Fibroblast of lung (primary cell): ENCODE results near the gene IPO5. TPM values are rescaled to one million over a fixed set of nuclear protein-coding genes. Genes with fewer than 3 reads are reported as not detected.

ENCODE experiments used
- DNase-seq, 2 donors: peaks; one replicate each; pipeline versions ENCODE4 v3.0.0 to v3.0.0-alpha.2; 2010; ENCODE audit warnings: low read depth in 2 of 2
- H2AFZ ChIP-seq: 2 replicates; pipeline ENCODE4 v1.5.1; 2012; ENCODE audit warnings: low read length, control low read depth, inconsistent platforms
- H3K27ac ChIP-seq: 2 replicates; pipeline ENCODE4 v1.5.1; 2011; ENCODE audit warnings: low read length, control low read depth; ENCODE audit not compliant: insufficient read depth
- H3K27me3 ChIP-seq: 2 replicates; pipeline ENCODE4 v1.5.1; 2011; ENCODE audit warnings: mild to moderate bottlenecking, low read length; ENCODE audit not compliant: control insufficient read depth, insufficient read depth
- H3K36me3 ChIP-seq: 2 replicates; pipeline ENCODE4 v1.5.1; 2011; ENCODE audit warnings: low read length; ENCODE audit not compliant: control insufficient read depth, insufficient read depth
- H3K4me1 ChIP-seq: 2 replicates; pipeline ENCODE4 v1.5.1; 2011; ENCODE audit warnings: low read length; ENCODE audit not compliant: control insufficient read depth, insufficient read depth; ENCODE audit errors: extremely low read depth
- H3K4me2 ChIP-seq: 2 replicates; pipeline ENCODE4 v1.5.1; 2011; ENCODE audit warnings: low read length, control low read depth; ENCODE audit not compliant: insufficient read depth; ENCODE audit errors: extremely low read depth
- H3K4me3 ChIP-seq, 4 experiments: fragments of 200-600 bp in 1 of 4; sonication (generic) in 1 of 4; replicated peaks in 1 of 4; 2 replicates each; pipeline ENCODE4 v1.5.1; 2011 to 2016; ENCODE audit warnings: low read length in 4 of 4, low read depth in 3 of 4, mild to moderate bottlenecking in 3 of 4, control low read depth in 2 of 4, inconsistent platforms in 1 of 4, mixed read lengths in 1 of 4; ENCODE audit not compliant: insufficient read depth in 1 of 4; ENCODE audit errors: control extremely low read depth in 1 of 4
- H3K79me2 ChIP-seq: 2 replicates; pipeline ENCODE4 v1.5.1; 2012; ENCODE audit warnings: mild to moderate bottlenecking, low read length, inconsistent platforms; ENCODE audit not compliant: control insufficient read depth, insufficient read depth
- H3K9ac ChIP-seq: 2 replicates; pipeline ENCODE4 v1.5.1; 2011; ENCODE audit warnings: mild to moderate bottlenecking, low read length, control low read depth; ENCODE audit not compliant: insufficient read depth
- H3K9me3 ChIP-seq: 2 replicates; pipeline ENCODE4 v1.5.1; 2012; ENCODE audit warnings: low read depth, low read length; ENCODE audit not compliant: control insufficient read depth, insufficient read depth
- H4K20me1 ChIP-seq: 2 replicates; pipeline ENCODE4 v1.5.1; 2011; ENCODE audit warnings: low read length; ENCODE audit not compliant: control insufficient read depth, insufficient read depth; ENCODE audit errors: extremely low read depth
- EZH2 ChIP-seq: IDR thresholded peaks from 2 replicates; pipeline ENCODE4 v1.5.1; 2012; ENCODE audit warnings: low read length, control low read depth, mild to moderate bottlenecking; ENCODE audit errors: missing control alignments
- polyA plus RNA-seq, 2 donors: library from polyadenylated mRNA; depleted of rRNA in 1 of 2; stranded (reverse) in 1 of 2; unstranded in 1 of 2; fragments of >200 nt; gene quantifications; 2 replicates each; pipeline ENCODE4 v1.2.1, GENCODE V29; 2011 to 2012; ENCODE audit warnings: missing spikeins in 1 of 2
- total RNA-seq: library from RNA; depleted of rRNA; stranded (reverse); fragments of >200 nt; gene quantifications from 2 replicates; pipeline ENCODE4 v1.2.1, GENCODE V29; 2014
- TF ChIP-seq, protein P1 (sequence below), 2 donors: IDR thresholded peaks in 1 of 2; conservative IDR thresholded peaks in 1 of 2; 1 replicate in 1 of 2; 2 replicates in 1 of 2; pipeline ENCODE4 v1.5.1; 2011 to 2012; ENCODE audit warnings: low read length in 2 of 2, control low read depth in 1 of 2, inconsistent platforms in 1 of 2, low read depth in 1 of 2, mild to moderate bottlenecking in 1 of 2

IPO5 gene
- total and polyA plus RNA-seq, 2 donors (not counting 1 experiment from before 2014, with no cell fraction given) = 152 to 240 TPM

DNA sequence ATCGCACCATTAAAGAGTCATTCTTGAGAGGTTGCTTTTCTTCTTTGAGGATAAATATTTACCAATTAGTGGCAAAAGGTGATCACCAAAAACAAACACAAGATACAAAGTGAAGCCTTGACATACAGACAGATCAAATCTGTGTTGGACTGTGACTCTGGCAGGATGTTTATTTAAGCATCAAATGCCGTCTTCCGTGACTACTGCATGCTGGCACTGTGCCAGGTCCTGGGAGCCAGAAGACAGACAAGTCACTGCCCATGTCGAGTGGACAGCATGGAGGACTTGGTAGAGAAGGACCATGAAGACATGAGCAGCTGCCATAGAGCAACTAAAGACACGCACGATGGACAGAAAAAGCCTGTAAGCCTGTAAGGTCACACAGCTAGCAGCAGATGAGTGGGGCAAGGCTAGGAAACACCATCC lies 96.6 kb downstream of the IPO5 start:
- peak; percentile 26 to 36 for DNase-seq

DNA sequence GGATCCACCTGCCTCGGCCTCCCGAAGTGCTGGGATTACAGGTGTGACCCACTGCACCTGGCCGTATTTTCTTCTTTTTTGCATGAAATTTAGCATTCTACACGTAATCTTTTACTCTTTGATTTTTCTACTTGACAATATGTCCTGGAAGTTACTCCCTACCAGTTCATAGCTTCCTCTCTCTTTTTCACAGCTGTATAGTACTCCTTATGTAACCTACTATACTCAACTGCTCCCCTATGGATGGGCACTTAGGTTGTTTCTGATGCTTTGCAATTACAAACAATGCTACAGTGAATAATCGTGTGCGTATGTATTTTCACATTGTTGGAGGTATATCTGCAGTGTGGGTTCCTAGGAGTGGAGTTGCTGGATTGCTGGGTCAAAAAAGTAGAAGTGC lies 98.9 kb downstream of the IPO5 start:
- Histone ChIP-seq H3K36me3 (no peaks in the 10 kb centered on the region), H3K9me3 (no peaks in the 10 kb centered on the region), H2AFZ (no peak overlapping the region), H3K4me1 (no peaks in the 10 kb centered on the region), H3K4me3 (no peak overlapping the region), H4K20me1 (no peaks in the 10 kb centered on the region), H3K27ac (no peak overlapping the region), H3K9ac (no peak overlapping the region), H3K27me3 (no peaks in the 10 kb centered on the region), H3K79me2 (no peaks in the 10 kb centered on the region), H3K4me2 (no peak overlapping the region)
- DNase-seq = no peak
- no peak for TF ChIP-seq EZH2
- TF ChIP-seq, protein P1, sequence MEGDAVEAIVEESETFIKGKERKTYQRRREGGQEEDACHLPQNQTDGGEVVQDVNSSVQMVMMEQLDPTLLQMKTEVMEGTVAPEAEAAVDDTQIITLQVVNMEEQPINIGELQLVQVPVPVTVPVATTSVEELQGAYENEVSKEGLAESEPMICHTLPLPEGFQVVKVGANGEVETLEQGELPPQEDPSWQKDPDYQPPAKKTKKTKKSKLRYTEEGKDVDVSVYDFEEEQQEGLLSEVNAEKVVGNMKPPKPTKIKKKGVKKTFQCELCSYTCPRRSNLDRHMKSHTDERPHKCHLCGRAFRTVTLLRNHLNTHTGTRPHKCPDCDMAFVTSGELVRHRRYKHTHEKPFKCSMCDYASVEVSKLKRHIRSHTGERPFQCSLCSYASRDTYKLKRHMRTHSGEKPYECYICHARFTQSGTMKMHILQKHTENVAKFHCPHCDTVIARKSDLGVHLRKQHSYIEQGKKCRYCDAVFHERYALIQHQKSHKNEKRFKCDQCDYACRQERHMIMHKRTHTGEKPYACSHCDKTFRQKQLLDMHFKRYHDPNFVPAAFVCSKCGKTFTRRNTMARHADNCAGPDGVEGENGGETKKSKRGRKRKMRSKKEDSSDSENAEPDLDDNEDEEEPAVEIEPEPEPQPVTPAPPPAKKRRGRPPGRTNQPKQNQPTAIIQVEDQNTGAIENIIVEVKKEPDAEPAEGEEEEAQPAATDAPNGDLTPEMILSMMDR (conservative IDR thresholded peaks at IDR 0.05 in 1 of 2, IDR thresholded peaks at IDR 0.05 in 1 of 2; ENCODE audit: low read depth in 1 of 2, low read length in 2 of 2) = no peak

More for the DNA sequence above, 96.6 kb downstream of the IPO5 start:
- Histone ChIP-seq H3K27me3 (no peaks in the 10 kb centered on the region), H3K9me3 (no peaks in the 10 kb centered on the region), H3K4me3 (no peak overlapping the region), H3K4me2 (no peak overlapping the region), H3K9ac (no peak overlapping the region), H3K36me3 (no peaks in the 10 kb centered on the region), H3K27ac (no peak overlapping the region), H4K20me1 (no peaks in the 10 kb centered on the region), H2AFZ (no peak overlapping the region), H3K79me2 (no peaks in the 10 kb centered on the region), H3K4me1 (no peaks in the 10 kb centered on the region)
- TF ChIP-seq, protein P1 (conservative IDR thresholded peaks at IDR 0.05 in 1 of 2, IDR thresholded peaks at IDR 0.05 in 1 of 2; ENCODE audit: low read depth in 1 of 2, low read length in 2 of 2) = no peak
- no peak for TF ChIP-seq EZH2

DNA sequence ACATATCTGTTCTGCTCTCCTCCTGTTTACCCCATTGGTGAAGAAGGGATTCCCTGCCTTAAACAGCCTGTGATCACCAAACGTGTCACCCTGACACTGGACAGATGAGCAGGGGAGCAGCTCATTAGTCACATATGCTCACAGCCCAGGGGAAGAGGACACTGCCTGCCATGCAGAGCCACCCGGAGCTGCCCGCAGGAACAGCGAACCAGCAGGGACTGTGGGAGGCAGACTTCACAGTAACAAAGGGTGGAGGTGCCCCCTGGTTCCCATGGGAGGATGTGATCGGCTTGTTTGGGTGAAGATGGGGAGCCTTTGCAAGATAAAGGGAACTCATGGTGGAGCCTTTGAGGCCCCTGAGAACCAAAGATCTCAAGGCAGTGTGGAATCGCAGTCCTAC lies 100.8 kb downstream of the IPO5 start:
- Histone ChIP-seq H3K9ac (no peak overlapping the region), H3K4me1 (no peaks in the 10 kb centered on the region), H3K27ac (no peak overlapping the region), H3K79me2 (no peaks in the 10 kb centered on the region), H3K36me3 (no peaks in the 10 kb centered on the region), H4K20me1 (no peaks in the 10 kb centered on the region), H3K27me3 (no peaks in the 10 kb centered on the region), H3K4me2 (no peak overlapping the region), H3K9me3 (no peaks in the 10 kb centered on the region), H3K4me3 (no peak overlapping the region), H2AFZ (no peak overlapping the region)
- TF ChIP-seq EZH2 = no peak
- TF ChIP-seq, protein P1 (conservative IDR thresholded peaks at IDR 0.05 in 1 of 2, IDR thresholded peaks at IDR 0.05 in 1 of 2; ENCODE audit: low read depth in 1 of 2, low read length in 2 of 2) = no peak
- no peak for DNase-seq
